ENCODE data around the gene COA6.

COA6 gene, protein sequence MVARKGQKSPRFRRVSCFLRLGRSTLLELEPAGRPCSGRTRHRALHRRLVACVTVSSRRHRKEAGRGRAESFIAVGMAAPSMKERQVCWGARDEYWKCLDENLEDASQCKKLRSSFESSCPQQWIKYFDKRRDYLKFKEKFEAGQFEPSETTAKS

GRCh38 chr1:234373064-234373958 is at the start of gene COA6:
Gene COA6 (plus strand): TSS chr1:234373456. CDS start chr1:234373467, 11 bp downstream.
- DNase-seq: peak; percentile 86 to 92

- DNase-seq: no peak
Measured at GRCh38 chr1:234324821-234325220, 48.4 kb upstream of the COA6 start.

DNA sequence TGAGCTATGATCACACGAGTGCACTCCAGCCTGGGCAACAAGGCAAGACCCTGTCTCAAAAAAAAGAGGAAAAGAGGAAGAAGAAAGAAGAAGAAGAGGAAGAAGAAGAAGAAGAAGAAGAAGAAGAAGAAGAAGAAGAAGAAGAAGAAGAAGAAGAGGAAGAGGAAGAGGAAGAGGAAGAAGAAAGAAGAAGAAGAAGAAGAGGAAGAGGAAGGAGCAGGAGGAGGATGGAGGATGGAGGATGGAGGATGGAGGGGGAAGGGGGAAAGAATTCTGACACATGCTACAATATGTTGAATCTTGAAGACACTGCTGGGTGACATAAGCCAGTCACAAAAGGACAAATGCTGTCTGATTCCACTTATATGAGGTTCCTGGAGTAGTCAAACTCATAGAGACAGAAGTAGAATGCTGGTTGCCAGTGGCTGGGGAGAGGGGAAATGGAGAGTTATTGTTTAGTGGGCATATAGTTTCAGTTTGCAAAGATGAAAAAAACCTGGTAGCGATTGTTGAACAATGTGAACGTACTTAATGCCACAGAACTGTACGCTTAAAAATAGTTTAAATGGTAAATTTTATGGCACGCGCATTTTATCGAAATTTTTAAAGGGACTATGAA is 47.3 kb upstream of the COA6 start:
- DNase-seq: peak in 1 of 2 donors; percentile 33

GRCh38 chr1:234326497-234327366 is 46.5 kb upstream of the COA6 start:
- peak; percentile 74 for DNase-seq

DNA sequence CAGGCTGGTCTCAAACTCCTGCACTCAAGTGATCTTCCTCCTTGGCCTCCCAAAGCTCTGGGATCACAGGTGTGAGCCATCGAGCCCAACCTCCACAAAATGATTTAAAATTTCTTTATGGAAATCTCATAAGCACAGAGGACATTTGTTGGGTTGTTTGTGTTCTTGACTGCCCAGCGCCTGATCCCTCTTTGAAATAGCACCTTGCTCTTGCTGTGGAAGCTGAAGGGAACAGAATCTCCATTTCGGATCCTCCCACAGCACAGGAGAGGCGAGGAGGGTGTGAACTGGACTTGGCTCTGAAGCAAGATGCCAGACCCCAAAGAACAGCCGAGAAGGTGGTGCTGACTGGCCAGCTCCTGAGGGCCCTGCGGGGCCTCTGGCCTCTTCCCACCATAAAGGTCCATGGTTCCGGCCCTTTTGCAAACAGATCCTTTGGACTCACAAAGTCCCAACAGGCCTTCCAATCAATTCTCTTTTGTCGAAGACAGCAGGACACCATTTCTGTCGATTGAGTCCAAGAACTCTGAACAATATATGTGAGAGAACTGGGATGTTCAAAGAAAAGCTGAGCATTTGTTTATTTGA is 45.6 kb upstream of the COA6 start:
- no peak for DNase-seq

DNA sequence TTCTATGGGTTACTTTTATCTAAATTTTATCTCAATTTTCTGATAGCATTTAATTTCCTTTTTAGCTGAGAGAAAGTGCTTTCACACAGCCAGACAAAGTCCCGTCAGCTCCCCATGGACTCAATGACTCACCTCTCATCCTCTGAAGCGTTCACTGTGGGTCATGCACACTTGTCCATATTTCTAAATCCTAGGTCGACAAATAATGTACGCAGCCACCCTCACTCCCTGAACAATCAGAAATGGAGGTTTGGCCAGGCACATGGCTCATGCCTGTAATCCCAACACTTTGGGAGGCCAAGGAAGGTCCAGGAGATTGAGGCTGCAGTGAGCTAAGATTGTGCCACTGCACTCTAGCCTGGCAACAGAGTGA is 42.4 kb upstream of the COA6 start:
- no peak for DNase-seq

GRCh38 chr1:234331507-234331906 is 41.7 kb upstream of the COA6 start:
- DNase-seq: no peak

GRCh38 chr1:234336359-234336758 is 36.9 kb upstream of the COA6 start:
- DNase-seq: no peak

GRCh38 chr1:234337233-234337632 is 36.0 kb upstream of the COA6 start:
- no peak for DNase-seq

- DNase-seq: no peak
Measured at GRCh38 chr1:234340528-234340927, 32.7 kb upstream of the COA6 start.

- DNase-seq: no peak
Measured at GRCh38 chr1:234342774-234343173, 30.5 kb upstream of the COA6 start.

DNA sequence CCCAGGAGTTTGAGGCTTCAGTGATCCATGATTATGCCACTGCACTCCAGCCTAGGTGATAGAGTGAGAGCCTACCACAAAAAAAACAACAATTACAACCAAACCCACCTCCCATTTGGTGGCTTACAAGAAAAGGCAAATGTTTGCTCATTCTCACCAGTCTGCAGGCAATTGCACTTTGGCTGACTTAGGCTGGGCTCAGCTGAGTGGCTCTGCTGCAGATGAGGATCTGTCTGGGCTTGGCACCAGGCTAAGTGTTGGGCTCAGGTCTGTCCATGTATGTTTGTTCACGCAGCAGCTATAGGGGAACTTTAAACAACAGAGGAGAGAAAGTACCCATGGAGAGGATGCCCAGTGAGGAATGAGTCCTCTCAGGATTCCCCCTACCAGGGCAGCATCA is 28.0 kb upstream of the COA6 start:
- no peak for DNase-seq

DNA sequence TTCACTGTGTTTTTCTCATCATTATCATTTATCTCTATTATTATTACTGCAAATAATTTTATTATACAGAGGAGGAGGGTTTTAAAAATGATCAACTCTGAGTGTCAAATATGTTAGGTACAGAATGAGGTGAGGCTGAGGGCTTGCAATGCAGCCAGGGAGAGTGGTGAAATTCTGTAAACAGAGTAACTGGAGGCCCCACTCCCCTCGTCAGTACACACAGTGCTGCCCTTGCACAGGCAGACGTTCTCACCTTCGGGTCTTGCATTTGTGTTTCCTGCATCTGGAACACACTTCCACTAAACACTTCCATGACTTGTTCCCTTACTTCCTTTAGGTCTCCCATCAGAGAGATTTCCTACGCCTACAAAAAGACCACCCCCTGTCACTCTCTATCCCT is 24.3 kb upstream of the COA6 start:
- no peak for DNase-seq

GRCh38 chr1:234355782-234356510 is 17.3 kb upstream of the COA6 start:
- DNase-seq: no peak

- peak; percentile 30 to 52 for DNase-seq
Measured at GRCh38 chr1:234356615-234357269, 16.5 kb upstream of the COA6 start.

DNA sequence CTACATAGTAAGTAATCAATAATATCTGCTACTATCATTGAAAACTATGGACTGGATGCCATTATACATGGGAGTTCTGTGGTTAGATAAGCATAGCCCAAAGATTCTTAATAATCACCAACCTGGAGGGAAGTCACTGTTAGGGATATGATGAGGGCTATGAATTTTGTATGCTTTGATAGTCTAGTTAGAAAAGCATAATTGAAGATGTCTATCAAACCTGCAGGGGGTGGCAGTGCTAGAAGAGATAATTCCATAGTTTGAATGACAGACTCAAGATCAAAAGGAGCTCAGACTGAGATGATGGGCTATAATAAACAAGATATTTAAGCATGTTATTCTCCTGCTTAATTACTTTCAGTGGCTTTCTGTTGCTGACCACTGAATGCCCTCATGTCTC is 15.4 kb upstream of the COA6 start:
- DNase-seq: no peak

GRCh38 chr1:234361102-234361603 is 12.1 kb upstream of the COA6 start:
- DNase-seq: no peak

- DNase-seq: no peak
Measured at GRCh38 chr1:234362558-234362957, 10.7 kb upstream of the COA6 start.

GRCh38 chr1:234368320-234369032 is 4.8 kb upstream of the COA6 start:
- DNase-seq: peak; percentile 24 to 54

DNA sequence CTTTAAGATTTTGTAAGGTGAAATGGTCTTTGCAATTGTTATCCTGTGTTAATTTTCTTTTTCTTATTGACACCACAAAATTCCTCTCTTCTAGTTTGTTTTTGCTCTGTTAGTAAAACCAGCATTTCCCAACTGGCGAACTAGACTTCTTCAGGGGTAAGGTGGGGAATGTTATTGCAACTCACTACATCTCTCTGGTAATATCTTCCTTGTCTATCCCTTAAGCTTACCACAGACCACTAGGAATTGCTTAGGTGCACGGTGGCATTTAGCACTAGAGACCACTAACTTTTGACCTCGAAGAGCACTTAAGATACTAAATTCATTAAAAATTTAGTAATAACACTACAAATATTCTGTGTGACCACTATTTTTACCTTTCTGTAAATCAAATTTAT is 4.2 kb upstream of the COA6 start:
- DNase-seq: no peak

DNA sequence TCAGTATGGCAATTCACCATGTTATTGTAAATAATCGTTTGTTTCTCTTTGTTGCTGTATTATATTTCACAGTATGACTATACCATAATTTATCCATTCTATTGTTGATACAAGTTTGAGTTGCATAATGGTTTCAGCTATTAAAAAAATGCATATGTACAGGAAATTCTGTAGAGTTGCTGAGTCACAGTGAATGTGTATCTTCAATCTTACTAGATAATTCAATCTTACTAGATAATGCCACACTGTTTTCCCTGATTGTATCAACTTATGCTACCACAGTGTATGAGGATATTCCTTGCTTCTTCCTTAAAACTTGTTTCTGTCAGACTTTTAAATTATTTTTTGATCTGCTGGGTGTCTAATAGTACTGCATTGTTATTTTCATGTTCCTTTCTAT is 3.5 kb upstream of the COA6 start:
- no peak for DNase-seq
